HepG2 (cell line): ENCODE results near the gene KTI12. TPM values are rescaled to one million over a fixed set of nuclear protein-coding genes. Genes with fewer than 3 reads are reported as not detected.
A peak's percentile ranks its signal among the peaks of the same experiment; 100 is the strongest.

Source experiments
- CCDC6 ChIP-seq: sonication (generic); formaldehyde crosslinking; IDR thresholded peaks from 2 replicates; pipeline ENCODE4 v1.8.1; 2022; ENCODE audit warnings: mild to moderate bottlenecking, missing genetic modification reagents, moderate library complexity
- EEA1 ChIP-seq: sonication (generic); formaldehyde crosslinking; IDR thresholded peaks from 2 replicates; pipeline ENCODE4 v1.5.1; 2020; ENCODE audit warnings: mild to moderate bottlenecking, missing genetic modification reagents, borderline replicate concordance
- HOXA9 ChIP-seq: sonication (generic); formaldehyde crosslinking; IDR thresholded peaks from 2 replicates; pipeline ENCODE4 v1.8.1; 2022; ENCODE audit warnings: missing genetic modification reagents, mild to moderate bottlenecking, moderate library complexity, borderline replicate concordance
- JUN ChIP-seq: sonication (generic); formaldehyde crosslinking; IDR thresholded peaks from 2 replicates; pipeline ENCODE4 v1.4.0; 2020; ENCODE audit warnings: mild to moderate bottlenecking, missing genetic modification reagents
- NFAT5 ChIP-seq: sonication (generic); formaldehyde crosslinking; IDR thresholded peaks from 2 replicates; pipeline ENCODE4 v1.4.0; 2020; ENCODE audit warnings: missing genetic modification reagents
- NFKB2 ChIP-seq: sonication (generic); formaldehyde crosslinking; IDR thresholded peaks from 2 replicates; pipeline ENCODE4 v1.4.0; 2020; ENCODE audit warnings: missing genetic modification reagents, borderline replicate concordance
- PBX2 ChIP-seq: IDR thresholded peaks from 2 replicates; pipeline ENCODE4 v1.6.1; 2016; ENCODE audit warnings: control low read depth
- SP5 ChIP-seq: IDR thresholded peaks from 2 replicates; pipeline ENCODE4 v1.6.1; 2016; ENCODE audit warnings: low read depth, borderline replicate concordance
- STAT5B ChIP-seq: sonication (generic); formaldehyde crosslinking; IDR thresholded peaks from 2 replicates; pipeline ENCODE4 v1.4.0; 2020; ENCODE audit warnings: missing genetic modification reagents
- ZMAT3 ChIP-seq: sonication (generic); formaldehyde crosslinking; conservative IDR thresholded peaks from 2 replicates; pipeline ENCODE4 v1.7.0; 2021; ENCODE audit warnings: missing genetic modification reagents
- ZNF879 ChIP-seq: sonication (generic); formaldehyde crosslinking; IDR thresholded peaks from 2 replicates; pipeline ENCODE4 v1.8.1; 2023; ENCODE audit warnings: missing genetic modification reagents
- polyA plus RNA-seq, 8 experiments: library from polyadenylated mRNA; depleted of rRNA in 3 of 8; stranded (reverse) in 7 of 8; unstranded in 1 of 8; fragments of >200 nt; fragmentation: Illumina TruSeq in 4 of 8; extraction: Trizol in 4 of 8; gene quantifications; 2 replicates each; pipeline versions ENCODE4 v1.2.1 to v1.2.3, GENCODE V29; 2011 to 2016; ENCODE audit warnings: low read depth in 4 of 8, missing spikeins in 1 of 8, mixed read lengths in 1 of 8; ENCODE audit not compliant: insufficient read depth in 1 of 8
- total RNA-seq, 5 experiments: library from RNA; depleted of rRNA; stranded (reverse); fragments of >200 nt; fragmentation: Illumina TruSeq; extraction: Trizol; gene quantifications; 2 replicates each; pipeline ENCODE4 v1.2.3, GENCODE V29; 2016; ENCODE audit warnings: low read depth in 1 of 5
- TF ChIP-seq, protein P1 (sequence below): IDR thresholded peaks from 2 replicates; pipeline ENCODE4 v1.4.0; 2020; ENCODE audit warnings: mild to moderate bottlenecking, missing genetic modification reagents
- TF ChIP-seq, protein P2 (sequence below): sonication (generic); formaldehyde crosslinking; IDR thresholded peaks from 2 replicates; pipeline ENCODE4 v1.5.0; 2020; ENCODE audit warnings: missing genetic modification reagents
- TF ChIP-seq, protein P3 (sequence below): sonication (generic); formaldehyde crosslinking; IDR thresholded peaks from 2 replicates; pipeline ENCODE4 v1.4.0; 2020; ENCODE audit warnings: missing genetic modification reagents, borderline replicate concordance

KTI12 gene
- total and polyA plus RNA-seq, 2 of the 13 experiments (the other 11 are each of a cell fraction or from before 2014, with no cell fraction given): 7.4 to 10.2 TPM

DNA sequence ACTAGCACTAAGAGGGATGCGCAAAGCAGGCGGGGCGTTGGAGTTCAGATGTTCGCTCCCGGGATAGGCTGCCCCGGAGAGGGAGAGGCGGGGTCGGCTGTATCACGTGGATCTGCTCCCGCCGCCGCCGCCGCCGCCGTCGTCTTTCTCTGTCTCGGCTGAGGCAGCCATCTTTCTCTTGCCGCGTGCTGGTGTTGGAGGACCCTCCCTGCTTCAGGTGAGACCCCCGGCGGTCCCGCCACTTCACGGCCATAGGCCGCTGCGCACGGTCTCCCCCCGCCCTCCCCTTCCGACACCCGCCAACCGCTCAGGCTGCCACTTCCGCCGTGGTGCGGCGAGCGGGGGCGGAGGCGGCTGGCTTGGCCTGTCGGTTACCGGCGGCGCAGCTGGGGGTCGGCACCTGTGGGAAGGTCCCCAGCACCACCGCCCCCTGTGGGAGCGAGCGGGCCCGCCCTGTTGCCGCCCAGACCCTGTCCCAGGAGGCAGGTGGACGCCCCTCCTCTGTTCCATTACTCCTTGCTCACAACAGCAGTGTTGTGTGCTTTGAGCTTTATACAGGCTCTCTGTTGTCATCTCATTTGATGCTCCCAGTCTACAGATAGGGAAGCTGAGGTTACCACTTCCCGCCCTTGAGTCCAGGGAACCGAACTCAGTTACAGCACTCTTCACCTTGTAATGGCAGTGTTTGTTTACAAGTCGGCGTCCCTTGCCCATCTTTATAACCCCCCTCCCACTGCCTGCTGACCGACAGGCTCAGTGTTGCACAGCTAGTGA lies 22.7 kb upstream of the KTI12 start, which contains the start of gene BTF3L4 (continued):
- TF ChIP-seq NFAT5 (CRISPR knock-in tag) (no peak), ZNF879 (CRISPR knock-in tag) (peak; percentile 89), JUN (CRISPR knock-in tag) (no peak), EEA1 (CRISPR knock-in tag) (0 out of 2 replicates have a peak, but pooled peaks have one; percentile 35), CCDC6 (CRISPR knock-in tag) (0 out of 2 replicates have a peak, but pooled peaks have one; percentile 68), SP5 (CRISPR knock-in tag) (peak; percentile 34; the same call in 1 of the 2 replicates), ZMAT3 (CRISPR knock-in tag) (0 out of 2 replicates have a peak, but pooled peaks have one; percentile 68), NFKB2 (0 out of 2 replicates have a peak, but pooled peaks have one; percentile 68), PBX2 (CRISPR knock-in tag) (no peak), STAT5B (CRISPR knock-in tag) (no peak), HOXA9 (CRISPR knock-in tag) (no peak)
- TF ChIP-seq, protein P1, sequence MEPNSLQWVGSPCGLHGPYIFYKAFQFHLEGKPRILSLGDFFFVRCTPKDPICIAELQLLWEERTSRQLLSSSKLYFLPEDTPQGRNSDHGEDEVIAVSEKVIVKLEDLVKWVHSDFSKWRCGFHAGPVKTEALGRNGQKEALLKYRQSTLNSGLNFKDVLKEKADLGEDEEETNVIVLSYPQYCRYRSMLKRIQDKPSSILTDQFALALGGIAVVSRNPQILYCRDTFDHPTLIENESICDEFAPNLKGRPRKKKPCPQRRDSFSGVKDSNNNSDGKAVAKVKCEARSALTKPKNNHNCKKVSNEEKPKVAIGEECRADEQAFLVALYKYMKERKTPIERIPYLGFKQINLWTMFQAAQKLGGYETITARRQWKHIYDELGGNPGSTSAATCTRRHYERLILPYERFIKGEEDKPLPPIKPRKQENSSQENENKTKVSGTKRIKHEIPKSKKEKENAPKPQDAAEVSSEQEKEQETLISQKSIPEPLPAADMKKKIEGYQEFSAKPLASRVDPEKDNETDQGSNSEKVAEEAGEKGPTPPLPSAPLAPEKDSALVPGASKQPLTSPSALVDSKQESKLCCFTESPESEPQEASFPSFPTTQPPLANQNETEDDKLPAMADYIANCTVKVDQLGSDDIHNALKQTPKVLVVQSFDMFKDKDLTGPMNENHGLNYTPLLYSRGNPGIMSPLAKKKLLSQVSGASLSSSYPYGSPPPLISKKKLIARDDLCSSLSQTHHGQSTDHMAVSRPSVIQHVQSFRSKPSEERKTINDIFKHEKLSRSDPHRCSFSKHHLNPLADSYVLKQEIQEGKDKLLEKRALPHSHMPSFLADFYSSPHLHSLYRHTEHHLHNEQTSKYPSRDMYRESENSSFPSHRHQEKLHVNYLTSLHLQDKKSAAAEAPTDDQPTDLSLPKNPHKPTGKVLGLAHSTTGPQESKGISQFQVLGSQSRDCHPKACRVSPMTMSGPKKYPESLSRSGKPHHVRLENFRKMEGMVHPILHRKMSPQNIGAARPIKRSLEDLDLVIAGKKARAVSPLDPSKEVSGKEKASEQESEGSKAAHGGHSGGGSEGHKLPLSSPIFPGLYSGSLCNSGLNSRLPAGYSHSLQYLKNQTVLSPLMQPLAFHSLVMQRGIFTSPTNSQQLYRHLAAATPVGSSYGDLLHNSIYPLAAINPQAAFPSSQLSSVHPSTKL (CRISPR knock-in tag): no peak; the same call in 1 of the 2 replicates
- TF ChIP-seq, protein P2, sequence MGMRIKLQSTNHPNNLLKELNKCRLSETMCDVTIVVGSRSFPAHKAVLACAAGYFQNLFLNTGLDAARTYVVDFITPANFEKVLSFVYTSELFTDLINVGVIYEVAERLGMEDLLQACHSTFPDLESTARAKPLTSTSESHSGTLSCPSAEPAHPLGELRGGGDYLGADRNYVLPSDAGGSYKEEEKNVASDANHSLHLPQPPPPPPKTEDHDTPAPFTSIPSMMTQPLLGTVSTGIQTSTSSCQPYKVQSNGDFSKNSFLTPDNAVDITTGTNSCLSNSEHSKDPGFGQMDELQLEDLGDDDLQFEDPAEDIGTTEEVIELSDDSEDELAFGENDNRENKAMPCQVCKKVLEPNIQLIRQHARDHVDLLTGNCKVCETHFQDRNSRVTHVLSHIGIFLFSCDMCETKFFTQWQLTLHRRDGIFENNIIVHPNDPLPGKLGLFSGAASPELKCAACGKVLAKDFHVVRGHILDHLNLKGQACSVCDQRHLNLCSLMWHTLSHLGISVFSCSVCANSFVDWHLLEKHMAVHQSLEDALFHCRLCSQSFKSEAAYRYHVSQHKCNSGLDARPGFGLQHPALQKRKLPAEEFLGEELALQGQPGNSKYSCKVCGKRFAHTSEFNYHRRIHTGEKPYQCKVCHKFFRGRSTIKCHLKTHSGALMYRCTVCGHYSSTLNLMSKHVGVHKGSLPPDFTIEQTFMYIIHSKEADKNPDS (CRISPR knock-in tag): no peak
- TF ChIP-seq, protein P3, sequence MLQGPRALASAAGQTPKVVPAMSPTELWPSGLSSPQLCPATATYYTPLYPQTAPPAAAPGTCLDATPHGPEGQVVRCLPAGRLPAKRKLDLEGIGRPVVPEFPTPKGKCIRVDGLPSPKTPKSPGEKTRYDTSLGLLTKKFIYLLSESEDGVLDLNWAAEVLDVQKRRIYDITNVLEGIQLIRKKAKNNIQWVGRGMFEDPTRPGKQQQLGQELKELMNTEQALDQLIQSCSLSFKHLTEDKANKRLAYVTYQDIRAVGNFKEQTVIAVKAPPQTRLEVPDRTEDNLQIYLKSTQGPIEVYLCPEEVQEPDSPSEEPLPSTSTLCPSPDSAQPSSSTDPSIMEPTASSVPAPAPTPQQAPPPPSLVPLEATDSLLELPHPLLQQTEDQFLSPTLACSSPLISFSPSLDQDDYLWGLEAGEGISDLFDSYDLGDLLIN: no peak
